Measurements from ENCODE around the gene PHETA1.

The PHETA1 gene

GRCh38 chr12:111327474-111327873, 41.4 kb downstream of the PHETA1 start:
- Histone ChIP-seq H4K20me1 (ENCODE audit: insufficient read depth, low read length, poor library complexity, severe bottlenecking) (no peaks in the 10 kb centered on the region), H3K27me3 (ENCODE audit: insufficient read depth, low read length, poor library complexity, severe bottlenecking) (no peaks in the 10 kb centered on the region), H3K79me2 (ENCODE audit: insufficient read depth, low read length) (no peaks in the 10 kb centered on the region), H3K9ac (ENCODE audit: low read depth, low read length, poor library complexity, severe bottlenecking) (no peak overlapping the region), H2AFZ (ENCODE audit: low read length) (no peak overlapping the region), H3K4me2 (ENCODE audit: low read depth, low read length, poor library complexity, severe bottlenecking) (no peak overlapping the region), H3K4me3 (ENCODE audit: low read length, poor library complexity, severe bottlenecking) (no peak overlapping the region), H3K9me2 (replicated peaks; ENCODE audit: low read depth, low read length) (no peaks in the 10 kb centered on the region), H3K36me3 (ENCODE audit: insufficient read depth, low read length) (no peaks in the 10 kb centered on the region), H3F3A (ENCODE audit: low read depth) (no peaks in the 10 kb centered on the region), H3K4me1 (ENCODE audit: insufficient read depth, low read length, poor library complexity, severe bottlenecking) (no peaks in the 10 kb centered on the region), H3K9me3 (ENCODE audit: insufficient read depth, low read depth, low read length) (no peaks in the 10 kb centered on the region)
- no peak for TF ChIP-seq CTCF (conservative IDR thresholded peaks at IDR 0.05; ENCODE audit: low read length)

- no peaks in the 10 kb centered on the region for H3K4me1 ChIP-seq (ENCODE audit: insufficient read depth, low read length, poor library complexity, severe bottlenecking)
- no peak overlapping the region for H2AFZ ChIP-seq (ENCODE audit: low read length)
- no peaks in the 10 kb centered on the region for H3K36me3 ChIP-seq (ENCODE audit: insufficient read depth, low read length)
- no peak overlapping the region for H3K4me2 ChIP-seq (ENCODE audit: low read depth, low read length, poor library complexity, severe bottlenecking)
- no peaks in the 10 kb centered on the region for H3K79me2 ChIP-seq (ENCODE audit: insufficient read depth, low read length)
- no peak overlapping the region for H3K4me3 ChIP-seq (ENCODE audit: low read length, poor library complexity, severe bottlenecking)
- no peaks in the 10 kb centered on the region for H3K9me3 ChIP-seq (ENCODE audit: insufficient read depth, low read depth, low read length)
- TF ChIP-seq CTCF (conservative IDR thresholded peaks at IDR 0.05; ENCODE audit: low read length) = no peak
- no peak for TF ChIP-seq EZH2phosphoT487 (IDR thresholded peaks at IDR 0.05; ENCODE audit: borderline replicate concordance)
- no peaks in the 10 kb centered on the region for H3F3A ChIP-seq (ENCODE audit: low read depth)
- no peak overlapping the region for H3K9ac ChIP-seq (ENCODE audit: low read depth, low read length, poor library complexity, severe bottlenecking)
- no peaks in the 10 kb centered on the region for H4K20me1 ChIP-seq (ENCODE audit: insufficient read depth, low read length, poor library complexity, severe bottlenecking)
- no peaks in the 10 kb centered on the region for H3K27me3 ChIP-seq (ENCODE audit: insufficient read depth, low read length, poor library complexity, severe bottlenecking)
- H3K9me2 ChIP-seq (replicated peaks; ENCODE audit: low read depth, low read length) = no peaks in the 10 kb centered on the region
Observed at GRCh38 chr12:111322336-111323250, 46.3 kb downstream of the PHETA1 start.

DNA sequence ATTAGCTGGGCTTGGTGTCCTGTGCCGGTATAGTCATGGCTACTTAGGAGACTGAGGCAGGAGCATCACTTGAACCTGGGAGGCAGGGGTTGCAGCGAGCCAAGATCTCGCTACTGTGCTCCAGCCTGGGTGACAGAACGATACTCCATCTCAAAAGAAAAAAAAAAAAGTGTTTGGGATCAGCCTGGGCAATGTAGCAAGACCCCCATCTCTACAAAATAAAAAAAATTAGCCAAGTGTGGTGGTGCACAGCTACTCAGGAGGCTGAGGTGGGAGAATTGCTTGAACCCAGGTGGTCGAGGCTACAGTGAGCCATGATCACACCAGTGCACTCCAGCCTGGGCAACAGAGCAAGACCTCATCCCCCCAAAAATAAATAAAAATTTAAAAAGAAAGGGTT, 47.6 kb downstream of the PHETA1 start:
- Histone ChIP-seq H3K36me3 (ENCODE audit: insufficient read depth, low read length) (no peaks in the 10 kb centered on the region), H3K9ac (ENCODE audit: low read depth, low read length, poor library complexity, severe bottlenecking) (no peak overlapping the region), H3K4me1 (ENCODE audit: insufficient read depth, low read length, poor library complexity, severe bottlenecking) (no peaks in the 10 kb centered on the region), H3K4me3 (ENCODE audit: low read length, poor library complexity, severe bottlenecking) (no peak overlapping the region), H3K4me2 (ENCODE audit: low read depth, low read length, poor library complexity, severe bottlenecking) (no peak overlapping the region), H3K9me3 (ENCODE audit: insufficient read depth, low read depth, low read length) (no peaks in the 10 kb centered on the region), H4K20me1 (ENCODE audit: insufficient read depth, low read length, poor library complexity, severe bottlenecking) (no peaks in the 10 kb centered on the region), H3K27me3 (ENCODE audit: insufficient read depth, low read length, poor library complexity, severe bottlenecking) (no peaks in the 10 kb centered on the region), H3K79me2 (ENCODE audit: insufficient read depth, low read length) (no peaks in the 10 kb centered on the region), H2AFZ (ENCODE audit: low read length) (no peak overlapping the region), H3F3A (ENCODE audit: low read depth) (no peaks in the 10 kb centered on the region), H3K9me2 (replicated peaks; ENCODE audit: low read depth, low read length) (no peaks in the 10 kb centered on the region)
- TF ChIP-seq CTCF (conservative IDR thresholded peaks at IDR 0.05; ENCODE audit: low read length) = no peak
- TF ChIP-seq EZH2phosphoT487 (IDR thresholded peaks at IDR 0.05; ENCODE audit: borderline replicate concordance) = no peak

All from Loucy (cell line).